ENCODE data around the gene LHFPL2. TPM values are rescaled to one million over a fixed set of nuclear protein-coding genes. Genes with fewer than 3 reads are reported as not detected.
A peak's percentile ranks its signal among the peaks of the same experiment; 100 is the strongest.
"Not testable (repeated sequence)": the region's sequence is repeated elsewhere in the genome, so short reads cannot be mapped to it uniquely, and the experiment has no call there.

Gene LHFPL2
- total RNA-seq, 1 experiment from 2014 or later, result 17.9 TPM

DNA sequence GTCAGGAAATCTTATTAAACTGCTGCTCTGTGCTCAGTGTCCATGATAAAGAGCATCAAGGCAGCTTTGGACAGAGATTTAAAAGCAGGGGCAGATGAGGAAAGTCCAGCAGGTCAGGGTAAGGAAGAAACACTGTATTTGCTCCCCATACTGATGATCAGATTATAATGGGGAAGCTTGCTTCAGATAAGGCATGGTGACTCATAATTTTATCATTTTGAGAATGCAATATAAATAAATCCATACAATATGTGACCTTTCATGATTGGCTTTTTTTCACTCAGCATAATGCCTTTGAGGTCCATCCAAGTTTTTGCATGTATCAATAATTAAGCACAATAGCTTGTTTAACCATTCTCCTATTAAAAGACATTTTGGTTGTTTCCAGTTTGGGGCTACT, 48.1 kb upstream of the LHFPL2 start:
- Histone ChIP-seq H4K20me1 (ENCODE audit: insufficient read depth) (no peaks in the 10 kb centered on the region), H3K9me2 (ENCODE audit: insufficient read depth) (no peaks in the 10 kb centered on the region), H3K4me3 (replicated peaks in 1 of 2; ENCODE audit: low read depth in 1 of 2, low read length in 2 of 2) (no peak overlapping the region), H3K79me2 (ENCODE audit: insufficient read depth, low read length) (no peaks in the 10 kb centered on the region), H3K27me3 (ENCODE audit: insufficient read depth, low read length) (no peaks in the 10 kb centered on the region), H3K9me3 (ENCODE audit: control insufficient read depth in 1 of 2, insufficient read depth in 1 of 2, low read depth in 1 of 2, low read length in 2 of 2) (no peaks in the 10 kb centered on the region), H3K9ac (ENCODE audit: low read length) (no peak overlapping the region), H3K4me1 (ENCODE audit: control insufficient read depth in 1 of 2, insufficient read depth in 2 of 2, low read length in 2 of 2) (peaks cover 22 to 51% of the 10 kb centered on the region in 2 experiments), H3K4me2 (ENCODE audit: low read length) (peak overlapping the region; percentile 13), H3K27ac (ENCODE audit: low read depth, low read length) (no peak overlapping the region), H3K36me3 (ENCODE audit: control insufficient read depth in 1 of 2, insufficient read depth in 2 of 2, low read length in 2 of 2) (no peaks in the 10 kb centered on the region), H2AFZ (ENCODE audit: low read depth, low read length, poor library complexity, severe bottlenecking) (peak overlapping the region; percentile 90)
- no peak for ATAC-seq
- intact Hi-C loops (cut with micrococcal nuclease), result no loop called here
- TF ChIP-seq, protein P1, sequence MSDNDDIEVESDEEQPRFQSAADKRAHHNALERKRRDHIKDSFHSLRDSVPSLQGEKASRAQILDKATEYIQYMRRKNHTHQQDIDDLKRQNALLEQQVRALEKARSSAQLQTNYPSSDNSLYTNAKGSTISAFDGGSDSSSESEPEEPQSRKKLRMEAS (IDR thresholded peaks at IDR 0.05), result no peak
- TF ChIP-seq FOSL1 (IDR thresholded peaks at IDR 0.05; ENCODE audit: low read depth) (no peak), CEBPB (IDR thresholded peaks at IDR 0.05; ENCODE audit: low read depth) (no peak)
- POLR2A ChIA-PET, result no interaction called here
- RAD21 ChIA-PET (ENCODE audit: low non-redundant PET in 1 of 2, low total read pairs in 2 of 2, uncharacterized antibody in 2 of 2, unreplicated experiment in 2 of 2), result no interaction called here
- BruUV-seq (replicated peaks), result no TSS peak
- no peak for DNase-seq (ENCODE audit: low read depth, low spot score)
- CTCF ChIA-PET, result no interaction called here

DNA sequence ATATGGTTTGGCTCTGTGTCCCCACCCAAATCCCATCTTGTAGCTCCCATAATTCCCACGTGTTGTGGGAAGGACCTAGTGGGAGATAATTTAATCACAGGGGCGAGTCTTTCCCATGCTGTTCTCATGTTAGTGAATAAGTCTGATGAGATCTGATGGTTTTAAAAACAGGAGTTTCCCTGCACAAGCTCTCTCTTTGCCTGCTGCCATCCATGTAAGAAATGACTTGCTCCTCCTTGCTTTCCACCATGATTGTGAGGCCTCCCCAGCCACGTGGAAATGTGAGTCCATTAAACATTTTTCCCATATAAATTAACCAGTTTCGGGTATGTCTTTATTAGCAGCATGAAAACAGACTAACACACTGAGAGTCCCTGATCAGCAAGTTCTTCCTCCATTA, 47.5 kb upstream of the LHFPL2 start:
- intact Hi-C loops (cut with micrococcal nuclease); H4K20me1 ChIP-seq (ENCODE audit: insufficient read depth); H3K9me3 ChIP-seq (ENCODE audit: control insufficient read depth in 1 of 2, insufficient read depth in 1 of 2, low read depth in 1 of 2, low read length in 2 of 2); H3K9me2 ChIP-seq (ENCODE audit: insufficient read depth); H3K27me3 ChIP-seq (ENCODE audit: insufficient read depth, low read length); DNase-seq (ENCODE audit: low read depth, low spot score); H3K79me2 ChIP-seq (ENCODE audit: insufficient read depth, low read length); H3K4me3 ChIP-seq (replicated peaks in 1 of 2; ENCODE audit: low read depth in 1 of 2, low read length in 2 of 2); H3K27ac ChIP-seq (ENCODE audit: low read depth, low read length); CTCF ChIA-PET; ATAC-seq; H3K9ac ChIP-seq (ENCODE audit: low read length); H3K36me3 ChIP-seq (ENCODE audit: control insufficient read depth in 1 of 2, insufficient read depth in 2 of 2, low read length in 2 of 2); POLR2A ChIA-PET; BruUV-seq (replicated peaks); RAD21 ChIA-PET (ENCODE audit: low non-redundant PET in 1 of 2, low total read pairs in 2 of 2, uncharacterized antibody in 2 of 2, unreplicated experiment in 2 of 2): not testable (repeated sequence)
- H2AFZ ChIP-seq (ENCODE audit: low read depth, low read length, poor library complexity, severe bottlenecking), result peak overlapping the region; percentile 90
- H3K4me1 ChIP-seq (ENCODE audit: control insufficient read depth in 1 of 2, insufficient read depth in 2 of 2, low read length in 2 of 2), result peaks cover 22 to 51% of the 10 kb centered on the region in 2 experiments
- H3K4me2 ChIP-seq (ENCODE audit: low read length), result peak overlapping the region; percentile 13; the same call in 1 of the 2 replicates

DNA sequence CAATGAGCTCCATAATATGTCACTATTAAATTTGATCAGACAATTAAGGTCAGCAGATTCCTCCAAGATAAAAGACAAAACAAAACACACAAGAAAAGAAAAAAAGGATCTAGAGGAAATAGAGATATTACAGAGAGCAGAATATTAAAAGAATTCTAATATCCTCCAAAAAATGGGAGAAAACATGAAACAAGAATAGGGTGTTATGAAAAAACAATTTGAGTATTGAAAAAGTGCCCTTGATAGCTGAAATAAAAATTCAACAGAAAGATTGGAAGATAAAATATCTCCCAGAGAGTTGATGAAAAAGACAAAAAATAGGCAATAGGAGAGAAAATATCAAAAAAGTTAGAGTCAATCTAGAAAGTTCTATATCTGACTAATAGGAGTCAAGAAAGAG, 44.8 kb upstream of the LHFPL2 start:
- Histone ChIP-seq H3K4me2 (ENCODE audit: low read length) (no peak overlapping the region), H2AFZ (ENCODE audit: low read depth, low read length, poor library complexity, severe bottlenecking) (peak overlapping the region; percentile 30), H4K20me1 (ENCODE audit: insufficient read depth) (no peaks in the 10 kb centered on the region), H3K4me1 (ENCODE audit: control insufficient read depth in 1 of 2, insufficient read depth in 2 of 2, low read length in 2 of 2) (peaks cover 8 to 23% of the 10 kb centered on the region in 2 experiments), H3K79me2 (ENCODE audit: insufficient read depth, low read length) (no peaks in the 10 kb centered on the region), H3K9me3 (ENCODE audit: control insufficient read depth in 1 of 2, insufficient read depth in 1 of 2, low read depth in 1 of 2, low read length in 2 of 2) (no peaks in the 10 kb centered on the region), H3K27me3 (ENCODE audit: insufficient read depth, low read length) (no peaks in the 10 kb centered on the region), H3K27ac (ENCODE audit: low read depth, low read length) (no peak overlapping the region), H3K9ac (ENCODE audit: low read length) (no peak overlapping the region), H3K4me3 (replicated peaks in 1 of 2; ENCODE audit: low read depth in 1 of 2, low read length in 2 of 2) (no peak overlapping the region), H3K9me2 (ENCODE audit: insufficient read depth) (no peaks in the 10 kb centered on the region), H3K36me3 (ENCODE audit: control insufficient read depth in 1 of 2, insufficient read depth in 2 of 2, low read length in 2 of 2) (no peaks in the 10 kb centered on the region)
- intact Hi-C loops (cut with micrococcal nuclease), result no loop called here
- no TSS peak for BruUV-seq (replicated peaks)
- ATAC-seq (no peak), DNase-seq (ENCODE audit: low read depth, low spot score) (no peak)
- POLR2A ChIA-PET, result no interaction called here
- CTCF ChIA-PET, result no interaction called here
- RAD21 ChIA-PET (ENCODE audit: low non-redundant PET in 1 of 2, low total read pairs in 2 of 2, uncharacterized antibody in 2 of 2, unreplicated experiment in 2 of 2), result no interaction called here
- TF ChIP-seq ZFX (IDR thresholded peaks at IDR 0.05) (no peak), POLR2AphosphoS5 (IDR thresholded peaks at IDR 0.05; ENCODE audit: low read depth, low read length) (no peak)
